Measurements from ENCODE around the gene GPR137B.
"Not testable (repeated sequence)": the region's sequence is repeated elsewhere in the genome, so short reads cannot be mapped to it uniquely, and the experiment has no call there.

Gene GPR137B

DNA sequence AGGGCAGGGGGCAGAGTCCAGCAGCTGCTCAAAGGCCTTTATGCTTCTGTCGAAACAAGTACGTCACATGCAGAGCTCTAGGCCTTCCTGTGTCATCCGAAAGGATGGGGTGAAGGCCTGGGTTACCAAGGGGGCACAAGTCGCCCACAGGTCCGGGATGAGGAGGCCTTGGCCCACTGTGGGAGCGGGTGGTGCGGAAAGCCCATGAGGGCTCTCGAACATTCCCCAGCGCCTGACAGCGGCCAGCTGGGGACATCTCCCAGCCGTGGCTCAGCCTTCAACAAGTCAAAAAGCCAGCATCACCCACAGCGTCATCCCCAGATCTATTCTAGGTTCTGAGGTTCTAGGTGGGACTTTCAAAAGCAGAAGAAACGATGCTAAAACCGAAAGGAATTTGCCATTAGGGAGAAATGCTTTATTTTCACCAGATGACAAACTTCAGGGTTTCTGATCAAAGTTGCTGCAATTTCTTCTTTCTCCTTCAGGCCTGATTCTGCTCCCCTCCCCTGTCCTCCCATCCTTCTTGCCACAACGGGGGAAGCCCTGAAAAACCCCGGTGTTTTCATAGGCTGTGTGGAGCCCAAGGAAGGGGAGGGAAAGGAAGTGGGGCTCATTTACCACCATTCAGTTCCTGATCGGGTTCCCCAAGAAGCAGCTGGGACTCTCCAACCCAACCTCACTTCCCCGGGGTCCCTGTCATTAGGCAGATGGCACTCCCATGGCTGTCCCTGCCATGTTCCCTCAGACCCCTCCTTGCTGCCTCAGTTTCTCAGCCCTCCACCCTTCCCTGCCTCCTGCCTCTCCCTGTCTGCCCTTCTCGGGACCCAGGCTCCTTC, 17.6 kb downstream of the GPR137B start:
- Histone ChIP-seq H3K4me2 (peak overlapping the region; percentile 76 to 97 (median 88)), H3K4me1 (peaks cover 66 to 90% (median 78%) of the 10 kb centered on the region in 10 experiments), H3K9me3 (replicated peaks in 1 of 11) (peaks cover 39 to 45% (median 41%) of the 10 kb centered on the region in 11 experiments), H3K36me3 (peaks cover 13 to 40% (median 27%) of the 10 kb centered on the region in 11 experiments; a peak in 21 of 22 replicates), H4K20me1 (peaks cover 21 to 64% (median 58%) of the 10 kb centered on the region in 11 experiments), H3K9ac (peak overlapping the region; percentile 9 to 75 (median 54); a peak in 19 of 22 replicates), H3K27me3 (peaks cover 0 to 26% (median 6%) of the 10 kb centered on the region in 11 experiments; a peak in 9 of 22 replicates), H3K4me3 (peak overlapping the region in 7 of 10 experiments; percentile 2 to 47 (median 24); a peak in 14 of 20 replicates), H3K27ac (peak overlapping the region; percentile 19 to 83 (median 60); a peak in 20 of 22 replicates)
- no peak for TF ChIP-seq Cebpa-rat (IDR thresholded peaks at IDR 0.05)

DNA sequence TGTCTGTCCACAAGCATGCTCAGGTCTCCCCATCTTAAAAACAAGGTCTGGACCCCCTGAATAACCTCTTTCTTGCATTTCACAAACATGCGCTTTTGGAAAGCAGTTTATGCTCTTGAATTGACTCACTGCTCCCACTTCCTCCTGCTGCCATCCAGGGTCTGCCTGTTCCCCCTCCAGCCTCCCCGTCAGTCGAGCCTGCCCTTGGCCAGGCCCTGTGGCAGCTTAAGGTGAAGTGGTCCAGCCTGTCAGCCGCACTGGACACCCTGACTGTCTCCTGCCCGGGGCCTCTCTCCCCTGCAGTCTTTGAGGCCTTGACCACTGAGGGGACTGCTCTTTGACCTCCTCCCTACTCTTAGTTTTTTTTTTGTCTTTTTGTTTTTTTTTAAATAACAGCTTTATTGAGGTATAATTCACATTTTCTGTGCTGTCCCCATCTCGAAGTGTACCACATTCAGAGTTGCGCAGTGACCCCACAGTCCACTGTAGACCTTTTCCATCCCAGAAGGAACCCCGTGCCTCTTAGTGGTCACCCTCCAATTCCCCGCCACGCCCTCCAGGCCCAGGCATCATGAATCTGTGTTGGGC, 18.3 kb downstream of the GPR137B start:
- Histone ChIP-seq H3K36me3 (peaks cover 18 to 46% (median 35%) of the 10 kb centered on the region in 11 experiments; a peak in 21 of 22 replicates), H3K27me3 (peaks cover 0 to 24% (median 1%) of the 10 kb centered on the region in 11 experiments; a peak in 7 of 22 replicates), H3K9ac (peak overlapping the region; percentile 9 to 75 (median 54); a peak in 13 of 22 replicates), H3K4me2 (peak overlapping the region; percentile 76 to 97 (median 88)), H4K20me1 (peaks cover 14 to 57% (median 51%) of the 10 kb centered on the region in 11 experiments), H3K4me1 (peaks cover 59 to 86% (median 71%) of the 10 kb centered on the region in 10 experiments), H3K4me3 (peak overlapping the region in 5 of 10 experiments; percentile 5 to 47 (median 24); a peak in 9 of 20 replicates), H3K9me3 (replicated peaks in 1 of 11) (peaks cover 46 to 52% (median 48%) of the 10 kb centered on the region in 11 experiments), H3K27ac (peak overlapping the region; percentile 19 to 83 (median 60); a peak in 19 of 22 replicates)
- TF ChIP-seq Cebpa-rat (IDR thresholded peaks at IDR 0.05) = no peak

DNA sequence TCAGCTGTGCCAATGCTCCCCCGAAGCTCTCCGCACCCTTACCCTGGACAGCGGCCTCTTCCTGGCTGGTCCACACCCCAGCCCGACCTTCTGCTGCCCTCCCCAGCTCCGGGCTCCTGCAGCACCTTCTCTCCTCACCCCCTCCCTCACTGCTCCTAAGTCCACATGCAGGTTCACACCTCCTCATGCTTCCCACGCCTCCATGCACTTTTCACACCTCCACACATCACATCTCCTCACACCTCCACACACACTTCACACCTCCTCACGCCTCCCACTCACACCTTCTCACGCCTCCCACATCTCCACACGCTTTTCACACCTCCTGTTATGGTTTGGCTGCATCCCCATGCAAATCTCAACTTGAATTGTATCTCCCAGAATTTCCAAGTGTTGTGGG, 18.9 kb downstream of the GPR137B start:
- H3K4me2 ChIP-seq = peak overlapping the region; percentile 76 to 97 (median 88); a peak in 20 of 22 replicates
- H3K27ac ChIP-seq = peak overlapping the region in 1 of 11 experiments; percentile 82; a peak in 2 of 22 replicates
- H4K20me1 ChIP-seq = peaks cover 8 to 51% (median 46%) of the 10 kb centered on the region in 11 experiments
- H3K9me3 ChIP-seq (replicated peaks in 1 of 11) = peaks cover 50 to 57% (median 54%) of the 10 kb centered on the region in 11 experiments
- H3K4me1 ChIP-seq = peaks cover 53 to 80% (median 65%) of the 10 kb centered on the region in 10 experiments
- peak overlapping the region in 5 of 10 experiments; percentile 4 to 29 (median 24); a peak in 4 of 20 replicates for H3K4me3 ChIP-seq
- H3K9ac ChIP-seq = no peak overlapping the region
- peaks cover 18 to 51% (median 36%) of the 10 kb centered on the region in 11 experiments; a peak in 21 of 22 replicates for H3K36me3 ChIP-seq
- TF ChIP-seq Cebpa-rat (IDR thresholded peaks at IDR 0.05) = no peak
- peaks cover 0 to 27% (median 0%) of the 10 kb centered on the region in 11 experiments; a peak in 2 of 22 replicates for H3K27me3 ChIP-seq

DNA sequence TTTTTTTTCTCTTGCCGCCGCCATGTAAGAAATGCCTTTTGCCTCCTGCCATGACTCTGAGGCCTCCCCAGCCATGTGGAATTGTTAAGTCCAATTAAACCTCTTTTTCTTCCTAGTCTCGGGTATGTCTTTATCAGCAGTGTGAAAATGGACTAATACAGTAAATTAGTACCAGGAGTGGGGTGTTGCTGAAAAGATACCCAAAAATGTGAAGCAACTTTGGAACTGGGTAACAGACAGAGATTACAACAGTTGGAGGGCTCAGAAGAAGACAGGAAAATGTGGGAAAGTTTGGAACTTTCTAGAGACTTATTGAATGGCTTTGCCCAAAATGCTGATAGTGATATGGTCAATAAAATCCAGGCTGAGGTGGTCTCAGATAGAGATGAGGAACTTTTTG, 19.4 kb downstream of the GPR137B start:
- not testable (repeated sequence) for H3K27ac ChIP-seq, H3K9ac ChIP-seq, H3K4me2 ChIP-seq
- Histone ChIP-seq H3K9me3 (replicated peaks in 1 of 11) (peaks cover 50 to 60% (median 57%) of the 10 kb centered on the region in 11 experiments), H3K4me3 (peak overlapping the region in 8 of 10 experiments; percentile 1 to 29 (median 14); a peak in 8 of 20 replicates), H3K36me3 (peaks cover 18 to 54% (median 37%) of the 10 kb centered on the region in 11 experiments; a peak in 21 of 22 replicates), H3K4me1 (peaks cover 48 to 78% (median 60%) of the 10 kb centered on the region in 10 experiments), H3K27me3 (peaks cover 0 to 27% (median 0%) of the 10 kb centered on the region in 11 experiments; a peak in 2 of 22 replicates), H4K20me1 (peaks cover 6 to 47% (median 44%) of the 10 kb centered on the region in 11 experiments; a peak in 20 of 22 replicates)

DNA sequence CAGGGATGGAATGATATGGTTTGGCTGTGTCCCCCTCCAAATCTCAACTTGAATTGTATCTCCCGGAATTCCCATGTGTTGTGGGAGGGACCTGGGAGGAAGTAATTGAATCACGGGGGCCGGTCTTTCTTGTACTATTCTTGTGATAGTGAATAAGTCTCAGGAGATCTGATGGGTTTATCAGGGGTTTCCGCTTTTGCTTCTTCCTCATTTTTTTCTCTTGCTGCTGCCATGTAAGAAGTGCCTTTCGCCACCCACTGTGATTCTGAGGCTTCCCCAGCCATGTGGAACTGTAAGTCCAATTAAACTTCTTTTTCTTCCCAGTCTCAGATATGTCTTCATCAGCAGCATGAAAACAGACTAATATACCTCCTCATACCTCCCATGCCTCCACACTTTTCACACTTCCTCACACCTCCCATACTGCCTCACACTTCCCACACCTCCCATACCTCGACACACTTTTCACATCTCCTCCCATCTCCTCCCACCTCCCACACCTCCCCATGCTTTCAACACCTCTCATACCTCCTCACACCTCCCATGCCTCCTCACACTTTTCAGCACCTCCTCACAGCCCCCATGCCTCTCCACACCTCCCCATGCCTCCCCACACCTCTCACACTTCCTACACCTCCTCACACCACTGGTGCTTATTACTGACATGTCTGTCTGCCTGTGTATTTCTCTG, 21.3 kb downstream of the GPR137B start:
- Histone ChIP-seq H3K9me3 (replicated peaks in 1 of 11) (peaks cover 50 to 69% (median 66%) of the 10 kb centered on the region in 11 experiments), H3K36me3 (peaks cover 18 to 68% (median 39%) of the 10 kb centered on the region in 11 experiments), H4K20me1 (peaks cover 12 to 46% (median 28%) of the 10 kb centered on the region in 11 experiments; a peak in 19 of 22 replicates), H3K4me2 (peak overlapping the region; percentile 15 to 76 (median 38); a peak in 18 of 22 replicates), H3K4me3 (peak overlapping the region in 5 of 10 experiments; percentile 4 to 29 (median 16); a peak in 4 of 20 replicates), H3K9ac (peak overlapping the region in 1 of 11 experiments; percentile 39; a peak in 1 of 22 replicates), H3K4me1 (peaks cover 30 to 78% (median 42%) of the 10 kb centered on the region in 10 experiments), H3K27me3 (peaks cover 0 to 21% (median 0%) of the 10 kb centered on the region in 11 experiments; a peak in 2 of 22 replicates), H3K27ac (peak overlapping the region in 4 of 11 experiments; percentile 25 to 74 (median 56); a peak in 6 of 22 replicates)
- no peak for TF ChIP-seq Cebpa-rat (IDR thresholded peaks at IDR 0.05)

DNA sequence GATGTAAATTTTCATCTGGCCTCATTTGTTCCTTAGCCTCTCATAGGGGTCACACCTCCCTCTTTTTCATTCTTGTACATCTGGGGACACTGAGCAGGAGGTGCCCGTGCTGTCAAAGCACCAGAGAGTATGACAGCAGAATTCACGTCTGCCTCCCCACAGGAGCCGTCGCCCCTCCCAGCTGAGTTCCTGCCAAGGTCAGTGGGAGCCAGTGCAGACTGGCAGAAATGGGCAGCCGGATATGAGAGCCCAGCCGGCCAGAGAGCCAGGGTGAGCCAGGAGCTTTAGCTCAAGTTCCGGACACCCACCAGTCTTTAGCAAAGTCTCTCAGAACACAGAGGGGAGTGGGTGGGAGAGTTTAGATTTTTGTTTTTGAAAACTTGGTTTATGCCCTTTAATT, 21.9 kb downstream of the GPR137B start:
- Histone ChIP-seq H3K9ac (peak overlapping the region in 1 of 11 experiments; percentile 39; a peak in 1 of 22 replicates), H4K20me1 (peaks cover 7 to 46% (median 25%) of the 10 kb centered on the region in 11 experiments; a peak in 19 of 22 replicates), H3K27me3 (peaks cover 0 to 16% (median 0%) of the 10 kb centered on the region in 11 experiments; a peak in 1 of 22 replicates), H3K36me3 (peaks cover 18 to 75% (median 45%) of the 10 kb centered on the region in 11 experiments), H3K9me3 (replicated peaks in 1 of 11) (peaks cover 50 to 69% (median 67%) of the 10 kb centered on the region in 11 experiments), H3K27ac (peak overlapping the region in 3 of 11 experiments; percentile 24 to 74 (median 66); a peak in 5 of 22 replicates), H3K4me1 (peaks cover 24 to 78% (median 40%) of the 10 kb centered on the region in 10 experiments), H3K4me3 (peak overlapping the region in 5 of 10 experiments; percentile 7 to 29 (median 18); a peak in 3 of 20 replicates), H3K4me2 (peak overlapping the region in 10 of 11 experiments; percentile 19 to 76 (median 40); a peak in 15 of 22 replicates)
- no peak for TF ChIP-seq Cebpa-rat (IDR thresholded peaks at IDR 0.05)

DNA sequence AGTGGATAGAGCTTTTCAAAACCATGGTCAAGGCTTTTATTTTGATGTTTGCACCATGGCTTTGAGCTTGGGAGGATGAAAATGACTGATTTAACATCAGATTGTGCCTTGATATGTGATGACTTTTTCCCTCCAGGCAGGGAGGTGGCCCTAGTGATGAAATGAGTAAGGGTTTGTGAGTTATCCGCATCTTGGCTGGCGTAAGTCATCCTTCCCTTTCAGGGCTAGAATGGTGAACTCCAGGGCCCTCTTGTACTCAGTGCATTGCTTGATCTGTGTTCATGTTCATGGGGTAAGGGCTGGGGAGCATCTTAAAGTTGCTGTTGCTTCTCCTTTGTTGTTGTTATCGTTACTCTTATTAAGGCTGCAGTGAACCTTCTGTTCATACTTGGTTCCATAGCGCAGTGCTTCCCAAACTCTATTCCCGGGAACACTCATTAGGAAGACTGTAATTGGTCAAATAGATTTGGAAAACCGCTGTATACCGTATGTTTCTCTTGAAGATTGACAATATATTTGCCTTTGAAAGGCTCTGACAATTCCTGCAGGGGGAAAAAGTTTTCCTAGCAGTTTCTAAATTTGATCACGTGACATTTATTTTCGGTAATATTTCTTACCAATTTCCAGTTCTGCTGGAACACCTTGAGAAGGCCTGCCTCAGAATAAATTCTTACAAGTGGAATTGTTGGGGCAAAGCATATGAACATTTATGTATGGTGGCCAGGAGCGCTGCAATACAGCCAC, 23.1 kb downstream of the GPR137B start:
- Histone ChIP-seq H3K4me2 (peak overlapping the region in 2 of 11 experiments; percentile 51 to 76; a peak in 3 of 22 replicates), H3K4me1 (peaks cover 12 to 69% (median 28%) of the 10 kb centered on the region in 10 experiments), H3K4me3 (peak overlapping the region in 1 of 10 experiments; percentile 18; a peak in 1 of 20 replicates), H3K27ac (no peak overlapping the region), H3K9ac (no peak overlapping the region), H3K27me3 (peaks cover 0 to 16% (median 0%) of the 10 kb centered on the region in 11 experiments; a peak in 1 of 22 replicates), H3K9me3 (replicated peaks in 1 of 11) (peaks cover 50 to 69% (median 67%) of the 10 kb centered on the region in 11 experiments), H3K36me3 (peaks cover 18 to 86% (median 47%) of the 10 kb centered on the region in 11 experiments), H4K20me1 (peaks cover under 1 to 46% (median 18%) of the 10 kb centered on the region in 11 experiments; a peak in 17 of 22 replicates)
- no peak for TF ChIP-seq Cebpa-rat (IDR thresholded peaks at IDR 0.05)

Data from BLaER1 treated with 17β-estradiol and CSF1 and Interleukin-3, amounts not matched to agents 10 nM and 100 nM (cell line).